KBM-7 (cell line): ENCODE data around the gene RPSA.
"Not testable (repeated sequence)": the region's sequence is repeated elsewhere in the genome, so short reads cannot be mapped to it uniquely, and the experiment has no call there.

ENCODE experiments used
- DNase-seq: peaks from one replicate; pipeline ENCODE4 v3.0.0-alpha.2; 2015
- in situ Hi-C: fragments of 300-500 bp; cut with MboI; formaldehyde crosslinking; loops from 2 replicates; pipeline ENCODE4 v1.14.3; 2020; ENCODE audit warnings: low sequenced_read_pairs, low pct_unique_long_range_greater_than_20kb, mixed read lengths

RPSA gene

DNA sequence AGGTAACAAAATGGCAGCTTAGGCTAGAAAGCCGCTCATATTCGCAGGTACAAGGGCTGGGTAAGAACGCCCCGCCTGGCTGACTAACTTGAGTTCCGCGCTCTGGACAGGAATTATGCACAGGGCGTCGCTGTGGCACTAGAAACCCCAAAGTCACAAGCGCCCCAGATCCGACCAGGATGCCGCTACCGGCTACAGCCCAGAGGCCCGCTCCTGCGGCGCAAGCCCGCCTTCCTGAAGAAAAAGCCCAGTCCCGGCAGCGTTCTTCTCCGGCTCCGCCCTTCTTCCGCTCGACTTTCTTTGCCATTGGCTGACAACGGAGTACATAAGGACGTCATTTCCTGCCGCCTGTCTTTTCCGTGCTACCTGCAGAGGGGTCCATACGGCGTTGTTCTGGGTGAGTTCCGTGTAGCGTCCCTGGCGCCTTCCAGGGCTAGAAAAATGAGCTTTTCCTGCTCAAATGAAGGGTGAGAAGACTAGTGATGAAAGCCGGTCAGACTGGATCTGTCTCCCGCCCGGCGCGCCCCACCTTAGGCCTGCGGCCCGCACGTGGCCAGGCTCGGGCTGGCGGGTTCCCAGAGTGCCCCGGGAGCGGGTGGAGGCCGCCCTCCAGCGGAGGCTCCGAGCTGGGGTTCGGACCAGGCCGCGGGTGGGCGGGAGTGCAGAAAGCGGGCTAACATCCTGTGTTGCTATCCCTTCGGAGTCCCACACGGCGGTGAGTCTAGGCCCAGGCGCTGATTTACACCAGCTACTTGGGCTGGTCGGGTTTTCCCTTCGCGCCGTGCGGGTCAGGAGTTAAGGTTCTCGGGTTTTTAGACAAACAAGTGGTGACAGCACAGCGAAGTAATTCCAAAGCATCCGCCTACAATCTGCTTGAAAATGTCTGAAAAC lies at the start of gene RPSA:
TSS of gene RPSA (plus strand) at position 353 of the 891 bp plus-strand sequence. CDS start 934 bp downstream, outside the sequence.
- in situ Hi-C loops, result no loop called here
- peak; percentile 98 for DNase-seq

DNA sequence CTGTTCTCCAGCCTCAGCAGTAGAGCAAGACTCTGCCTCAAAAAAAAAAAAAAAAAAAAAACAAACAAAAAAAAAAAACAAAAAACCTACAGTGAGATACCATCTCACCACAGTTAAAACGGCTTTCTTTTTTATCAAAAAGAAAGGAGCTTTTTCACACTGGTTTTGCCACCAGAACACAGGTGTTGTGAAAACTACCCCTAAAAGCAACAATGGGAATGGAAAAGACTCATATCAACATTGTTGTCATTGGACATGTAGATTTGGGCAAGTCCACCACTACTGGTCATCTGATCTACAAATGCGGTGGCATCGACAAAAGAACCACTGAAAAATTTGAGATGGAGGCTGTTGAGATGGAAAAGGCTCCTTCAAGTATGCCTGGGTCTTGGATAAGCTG lies 48.2 kb upstream of the RPSA start:
- in situ Hi-C loops, result no loop called here
- DNase-seq, result no peak

DNA sequence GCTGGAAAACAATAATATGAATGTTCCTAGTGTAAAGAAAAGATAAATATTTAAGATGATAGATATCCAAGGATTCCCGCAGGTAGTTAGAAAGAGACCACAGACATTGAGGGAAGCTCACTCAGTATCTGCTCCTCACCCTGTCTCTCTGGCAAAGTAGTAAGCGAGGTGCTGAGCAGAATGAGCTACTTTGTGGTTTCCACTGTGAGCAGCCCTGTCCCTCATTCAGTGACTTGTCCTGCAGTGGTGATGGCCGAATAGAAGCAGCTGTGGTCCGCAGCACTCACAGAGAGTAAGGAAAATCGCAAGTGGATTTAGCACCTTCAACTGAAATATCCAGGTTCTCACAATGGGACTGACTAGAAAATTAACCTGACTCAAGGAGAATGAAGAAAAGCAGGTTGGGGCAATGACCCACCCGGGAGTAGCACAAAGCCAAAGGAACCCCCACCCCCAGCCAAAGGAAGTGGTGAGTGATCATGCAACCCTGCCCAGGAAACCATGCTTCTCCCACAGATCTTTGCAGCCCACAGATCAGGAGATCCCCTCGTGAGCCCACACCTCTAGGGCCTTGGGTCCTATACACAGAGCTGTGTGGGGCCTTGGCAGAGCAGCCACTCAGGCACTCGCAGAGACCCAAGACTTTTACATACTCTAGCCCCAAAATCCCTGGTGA lies 45.1 kb upstream of the RPSA start:
- DNase-seq, result peak; percentile 61
- in situ Hi-C loops, result no loop called here

DNA sequence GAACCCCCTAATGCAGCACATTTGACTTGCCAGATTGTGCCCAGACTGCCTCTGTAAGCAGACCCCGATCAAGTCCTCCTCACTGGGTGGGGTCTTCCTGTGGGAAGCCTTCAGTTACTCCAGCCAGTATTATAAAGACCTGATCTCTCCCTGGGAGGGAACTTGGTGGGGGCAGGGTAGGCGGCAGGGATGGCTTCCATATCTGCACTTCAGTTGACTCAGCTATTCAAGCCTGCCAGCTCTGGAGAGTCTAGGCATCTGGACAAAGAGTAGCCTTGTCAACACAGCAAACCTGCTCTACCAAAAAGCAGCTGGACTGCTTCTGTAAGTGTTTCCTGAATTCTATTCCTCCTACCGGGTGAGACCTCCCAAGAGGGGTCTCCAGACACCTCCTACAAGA lies 44.3 kb upstream of the RPSA start:
- in situ Hi-C loops, result no loop called here
- no peak for DNase-seq

DNA sequence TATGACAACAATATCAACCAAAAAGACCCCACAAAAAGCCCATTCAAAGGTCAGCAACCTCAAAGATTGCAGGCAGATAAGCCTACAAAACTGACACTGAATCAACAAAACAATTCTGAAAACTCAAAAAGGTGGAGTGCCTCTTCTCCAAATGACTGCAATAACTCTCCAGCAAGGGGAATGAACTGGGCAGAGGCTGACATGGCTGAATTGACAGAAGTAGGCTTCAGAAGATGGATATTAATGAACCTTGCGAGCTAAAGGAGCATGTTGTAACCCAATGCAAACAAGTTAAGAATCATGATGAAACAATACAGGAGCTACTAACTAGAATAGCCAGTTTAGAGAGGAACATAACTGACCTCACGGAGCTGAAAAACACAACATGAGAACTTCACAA lies 43.7 kb upstream of the RPSA start:
- no peak for DNase-seq
- in situ Hi-C loops, result no loop called here

DNA sequence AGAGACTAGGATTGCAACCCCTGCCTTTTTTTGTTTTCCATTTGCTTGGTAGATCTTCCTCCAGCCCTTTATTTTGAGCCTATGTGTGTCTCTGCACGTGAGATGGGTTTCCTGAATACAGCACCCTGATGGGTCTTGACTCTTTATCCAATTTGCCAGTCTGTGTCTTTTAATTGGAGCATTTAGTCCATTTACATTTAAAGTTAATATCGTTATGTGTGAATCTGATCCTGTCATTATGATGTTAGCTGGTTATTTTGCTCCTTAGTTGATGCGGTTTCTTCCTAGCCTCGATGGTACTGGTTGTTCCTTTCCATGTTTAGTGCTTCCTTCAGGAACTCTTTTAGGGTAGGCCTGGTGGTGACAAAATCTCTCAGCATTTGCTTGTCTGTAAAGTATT lies 36.1 kb upstream of the RPSA start:
- in situ Hi-C loops, DNase-seq: not testable (repeated sequence)

DNA sequence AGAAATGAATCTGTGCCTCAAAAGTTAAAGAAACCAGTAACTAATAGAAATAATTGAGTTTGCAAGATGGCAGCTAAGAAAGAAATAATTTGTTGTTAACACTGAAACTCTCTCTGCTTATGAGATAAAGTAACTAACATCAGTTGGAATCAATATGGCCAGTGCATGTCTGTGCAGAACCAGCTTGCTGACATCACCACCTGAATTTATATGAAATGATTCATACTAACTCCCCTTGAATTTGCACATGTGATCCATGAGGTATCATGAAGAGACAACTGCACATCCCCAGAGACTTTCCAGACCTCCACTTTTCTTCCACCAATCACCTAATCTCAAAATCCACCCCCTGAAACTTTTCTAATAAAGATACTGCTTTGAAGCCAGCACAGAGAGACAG lies 33.7 kb upstream of the RPSA start:
- no peak for DNase-seq
- in situ Hi-C loops, result no loop called here

DNA sequence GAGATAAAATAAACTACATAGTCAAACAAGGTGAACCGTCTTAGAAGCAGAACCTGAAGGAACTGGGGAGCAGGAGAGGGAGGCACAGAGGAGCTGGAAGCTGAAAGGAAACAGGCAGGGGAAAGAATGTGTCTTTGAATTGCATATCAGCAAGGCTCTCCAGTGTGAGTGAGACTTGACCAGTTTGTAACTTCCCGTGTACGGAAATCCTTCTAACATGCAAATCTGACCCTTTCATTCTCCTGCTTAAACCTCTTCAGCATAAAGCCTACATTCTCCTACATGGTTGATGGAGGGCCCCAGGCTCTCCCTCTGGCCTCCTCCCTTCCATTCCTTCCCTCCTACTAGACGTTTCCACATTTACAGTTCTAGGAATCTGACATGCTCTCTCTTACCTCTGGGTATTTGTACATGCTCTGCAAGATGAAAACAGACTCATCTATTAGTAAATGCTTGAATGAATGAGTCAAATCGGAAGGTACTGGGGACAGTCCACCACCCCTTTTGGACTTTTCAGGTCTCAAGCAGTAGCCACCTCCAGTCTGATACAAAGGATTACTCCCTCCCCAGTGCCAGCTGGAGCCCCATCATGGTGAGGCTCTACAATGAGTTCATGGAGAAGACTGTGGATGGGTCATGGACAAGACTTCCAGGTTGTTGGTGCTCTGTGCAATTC lies 29.4 kb upstream of the RPSA start:
- in situ Hi-C loops, result loop anchor here (25.0 kb wide), 1 partner anchor 190 kb away; the partner anchor contains the start of gene XIRP1

DNA sequence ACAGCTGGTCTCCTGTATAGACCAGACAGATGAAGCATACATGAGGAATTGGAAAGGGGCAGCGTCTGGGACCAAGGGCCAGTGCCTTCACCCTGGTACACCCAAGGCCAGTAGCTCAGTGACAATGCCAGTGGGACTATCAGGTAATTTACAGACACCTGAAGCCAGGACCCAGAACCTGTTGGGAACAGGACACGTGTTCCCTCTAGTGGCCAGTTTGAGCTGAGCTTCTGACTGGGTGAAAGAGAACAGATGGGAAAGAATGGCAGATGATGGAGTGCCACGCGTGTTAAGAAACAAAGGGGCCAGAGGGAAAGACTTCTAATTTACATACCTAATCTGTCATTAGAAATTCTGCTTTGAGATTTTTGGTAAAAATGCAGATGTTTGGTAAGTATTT lies 28.4 kb upstream of the RPSA start:
- in situ Hi-C loops, result loop anchor here (25.0 kb wide), 1 partner anchor 191 kb away; the partner anchor contains the start of gene XIRP1
- DNase-seq, result peak; percentile 62

More for the DNA sequence above, 29.4 kb upstream of the RPSA start:
- no peak for DNase-seq

DNA sequence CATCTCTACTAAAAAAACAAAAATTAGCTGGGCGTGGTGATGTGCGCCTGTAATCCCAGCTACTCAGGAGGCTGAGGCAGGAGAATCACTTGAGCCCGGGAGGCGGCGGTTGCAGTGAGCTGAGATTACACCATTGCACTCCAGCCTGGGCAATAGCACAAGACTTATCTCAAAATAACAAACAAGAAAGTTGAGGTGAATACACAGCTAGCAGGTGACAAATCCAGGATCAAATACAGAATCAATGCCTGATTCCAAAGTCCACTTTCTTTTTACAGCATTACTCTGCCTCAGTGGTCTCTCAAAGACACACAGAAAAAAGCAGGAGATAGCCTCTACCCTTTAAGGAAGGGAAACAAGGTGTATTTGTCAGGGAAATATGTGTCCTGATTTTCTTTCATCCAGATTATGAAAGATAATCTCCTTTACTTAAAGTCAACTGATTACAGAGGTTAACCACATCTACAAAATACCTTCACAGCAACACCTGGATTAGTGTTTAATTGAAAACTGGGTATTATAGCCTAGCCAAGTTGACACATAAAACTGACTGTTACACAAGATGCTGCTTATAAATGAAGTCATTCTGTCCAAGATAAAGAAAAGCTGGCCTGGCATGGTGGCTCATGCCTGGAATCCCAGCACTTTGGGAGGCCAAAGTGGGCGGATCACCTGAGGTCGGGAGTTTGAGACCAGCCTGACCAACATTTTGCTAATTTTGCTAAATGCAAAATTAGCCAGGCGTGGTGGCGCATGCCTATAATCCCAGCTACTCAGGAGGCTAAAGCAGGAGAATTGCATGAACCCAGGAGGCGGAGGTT lies 27.4 kb upstream of the RPSA start:
- in situ Hi-C loops, result loop anchor here (25.0 kb wide), 1 partner anchor 192 kb away; the partner anchor contains the start of gene XIRP1
- DNase-seq, result no peak

DNA sequence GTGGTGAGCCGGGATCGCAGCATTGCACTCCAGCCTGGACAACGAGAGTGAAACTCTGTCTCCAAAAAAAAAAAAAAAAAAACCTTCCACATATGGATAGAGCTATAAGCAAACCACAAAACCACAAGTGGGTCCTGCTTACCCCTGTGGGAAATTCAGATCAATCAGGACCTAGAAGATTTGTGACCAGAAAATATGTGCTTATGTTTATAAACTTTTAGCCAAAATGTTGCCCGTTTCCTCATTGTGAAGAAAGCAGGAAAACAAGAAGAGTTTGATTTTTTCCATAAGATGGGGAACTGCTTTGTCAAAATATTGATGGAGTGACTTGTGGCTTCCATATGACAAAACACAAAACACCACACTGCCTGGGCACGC lies 26.8 kb upstream of the RPSA start:
- in situ Hi-C loops, result loop anchor here (25.0 kb wide), 1 partner anchor 192 kb away; the partner anchor contains the start of gene XIRP1
- DNase-seq, result peak; percentile 51

DNA sequence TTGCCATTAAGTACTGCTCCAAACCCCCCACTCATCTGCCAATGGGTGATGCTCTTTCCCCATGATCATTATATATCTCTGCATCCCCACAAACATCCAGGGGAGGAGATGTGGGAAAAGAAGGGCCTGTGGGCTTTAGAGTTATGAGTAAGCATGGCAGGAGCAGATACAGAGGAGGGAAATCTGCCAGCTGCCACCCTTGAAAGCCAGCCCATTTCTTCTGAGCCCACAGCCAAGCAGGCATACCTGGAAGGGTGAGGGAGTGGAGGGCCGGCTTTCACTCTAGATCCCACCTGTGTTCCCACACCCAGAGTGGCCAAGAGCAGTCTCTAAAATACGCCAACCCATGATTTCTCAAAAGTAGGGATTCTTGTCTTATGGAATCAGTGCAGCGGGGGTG lies 25.1 kb upstream of the RPSA start:
- DNase-seq, result no peak
- in situ Hi-C loops, result loop anchor here (25.0 kb wide), 1 partner anchor 194 kb away; the partner anchor contains the start of gene XIRP1

DNA sequence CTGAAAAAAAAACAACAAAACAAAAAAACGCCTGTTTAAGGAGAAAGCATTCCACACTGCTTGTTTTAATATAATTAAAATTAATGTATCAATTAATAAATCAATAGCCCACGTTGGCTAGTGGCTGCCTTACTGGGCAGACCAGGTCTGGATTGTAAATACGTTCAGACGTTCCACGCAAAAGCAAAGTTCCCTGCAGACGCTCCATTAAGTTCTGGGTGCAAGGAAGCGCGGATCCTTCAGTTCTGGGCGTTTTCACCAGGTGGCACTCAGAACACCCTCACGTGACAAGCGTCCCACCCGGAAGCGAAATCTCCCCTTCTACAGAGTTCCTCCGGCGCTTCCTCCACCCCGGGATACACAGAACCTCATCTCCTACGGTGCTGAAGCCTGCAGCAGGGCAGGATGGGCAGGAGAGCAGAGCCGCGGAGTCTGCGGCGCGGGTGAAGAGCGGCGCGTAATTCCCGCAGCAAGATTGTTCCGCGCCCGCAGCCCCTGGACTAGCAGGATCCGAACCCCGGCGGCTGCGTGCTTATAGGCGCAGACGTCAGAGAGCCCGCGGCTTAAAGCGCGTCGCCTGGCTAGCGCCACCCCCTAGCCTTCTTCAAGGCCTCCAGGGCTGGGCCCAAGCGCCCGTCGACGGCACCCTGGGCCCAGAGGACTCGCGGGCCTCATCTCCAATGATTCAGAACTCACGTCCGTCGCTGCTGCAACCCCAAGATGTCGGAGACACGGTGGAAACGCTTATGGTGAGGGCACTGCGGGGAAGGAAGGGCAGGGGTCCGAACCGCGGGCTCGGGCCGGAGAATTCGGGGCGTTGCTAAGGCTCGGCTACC lies 23.3 kb upstream of the RPSA start, which contains the start of gene SLC25A38:
TSS of gene SLC25A38 (plus strand) at position 326 of the 836 bp plus-strand sequence. CDS start at position 681, 355 bp downstream.
- DNase-seq, result peak; percentile 92

DNA sequence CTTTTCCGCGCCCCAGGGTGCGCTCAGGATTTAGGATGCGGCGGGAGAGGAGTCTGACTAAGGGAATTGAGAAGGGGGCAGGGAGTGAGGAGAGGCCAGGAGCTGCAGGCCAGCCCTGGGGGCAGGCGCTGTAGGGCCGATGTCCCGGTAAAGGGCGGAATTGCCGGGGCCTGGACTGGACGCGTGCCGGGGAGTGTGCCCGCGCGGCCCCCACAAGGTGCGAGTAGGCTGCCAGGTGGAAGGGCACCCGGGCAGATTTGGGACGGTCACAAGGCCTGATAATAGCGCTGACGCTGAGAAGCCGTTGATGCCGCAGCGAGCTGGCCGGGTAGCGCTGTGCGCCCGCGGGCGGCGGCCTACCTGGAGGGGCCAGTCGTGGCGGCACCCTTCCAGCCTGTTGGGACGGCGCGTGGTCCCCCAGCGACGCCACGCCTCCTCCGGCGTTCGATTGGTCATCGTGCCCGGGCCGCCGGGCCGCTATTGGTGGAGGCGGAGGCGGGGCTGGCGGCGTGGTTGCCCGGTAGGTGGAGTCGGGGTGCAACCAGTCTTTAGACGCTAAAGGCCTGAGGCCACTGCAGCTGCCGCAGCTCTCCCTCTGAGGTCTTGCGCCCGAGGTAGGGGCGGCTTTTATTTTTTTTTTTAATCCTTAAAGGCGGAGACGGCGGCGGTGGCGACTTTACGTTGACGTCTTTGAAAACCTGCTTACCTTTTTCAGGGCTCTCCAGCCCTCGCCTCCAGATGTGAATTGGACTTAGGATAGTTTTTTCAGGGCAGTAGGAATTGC lies 22.4 kb upstream of the RPSA start:
- in situ Hi-C loops, result loop anchor here (25.0 kb wide), 1 partner anchor 197 kb away; the partner anchor contains the start of gene XIRP1
- DNase-seq, result peak; percentile 95

More for the DNA sequence above, 23.3 kb upstream of the RPSA start, which contains the start of gene SLC25A38:
- in situ Hi-C loops, result loop anchor here (25.0 kb wide), 1 partner anchor 196 kb away; the partner anchor contains the start of gene XIRP1

DNA sequence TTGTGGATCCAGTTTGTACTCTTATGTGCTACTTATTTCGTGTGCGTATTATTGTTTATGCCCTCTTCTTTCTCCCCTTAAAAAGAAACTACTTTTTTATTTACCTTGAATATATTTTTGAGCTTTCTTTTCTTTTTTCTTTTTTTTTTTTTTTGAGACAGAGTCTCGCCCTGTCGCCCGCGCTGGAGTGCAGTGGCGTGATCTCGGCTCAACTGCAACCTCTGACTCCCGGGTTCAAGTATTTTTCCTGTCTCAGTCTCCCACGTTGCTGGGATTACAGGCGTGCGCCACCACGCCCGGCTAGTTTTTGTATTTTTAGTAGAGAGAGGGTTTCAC lies 21.9 kb upstream of the RPSA start:
- no peak for DNase-seq
- in situ Hi-C loops, result loop anchor here (25.0 kb wide), 1 partner anchor 197 kb away; the partner anchor contains the start of gene XIRP1

DNA sequence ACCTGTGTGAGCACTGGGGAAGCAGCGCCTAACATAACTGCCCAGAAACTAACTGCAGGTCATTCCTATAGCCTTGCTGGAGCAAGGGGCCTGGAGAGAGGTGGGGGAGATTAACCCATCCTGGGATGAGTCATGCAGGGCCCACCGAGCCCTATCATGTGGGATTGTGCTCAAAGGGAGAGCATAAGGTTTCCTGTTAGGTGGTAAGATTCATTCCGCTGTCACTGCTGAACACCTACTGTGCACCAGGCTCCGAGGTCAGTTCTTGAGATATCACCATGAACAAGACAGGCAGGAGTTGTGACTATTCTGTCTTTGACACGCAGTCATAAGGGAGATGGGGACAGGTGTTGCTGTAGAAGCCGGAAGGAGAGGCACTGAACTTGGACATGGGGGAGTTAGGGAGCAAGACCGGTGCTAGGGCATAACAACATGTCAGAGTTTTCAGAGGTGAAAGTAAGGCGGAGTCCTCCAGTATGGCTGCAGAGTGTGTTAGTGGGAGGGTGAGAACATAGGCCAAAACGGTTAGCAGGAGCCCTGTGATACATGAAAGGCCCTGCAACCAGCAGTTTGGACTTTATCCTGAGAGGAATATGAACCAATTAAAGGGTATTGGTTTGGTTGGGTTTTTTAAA lies 20.9 kb upstream of the RPSA start:
- DNase-seq, result no peak
- in situ Hi-C loops, result loop anchor here (25.0 kb wide), 1 partner anchor 198 kb away; the partner anchor contains the start of gene XIRP1
